Right hindlimb (tissue), 1 donor: Measurements from ENCODE around the gene NDUFAF8.

Experiments used
- DNase-seq: peaks from one replicate; pipeline ENCODE4 v3.0.0-alpha.2; 2018

NDUFAF8 gene

DNA sequence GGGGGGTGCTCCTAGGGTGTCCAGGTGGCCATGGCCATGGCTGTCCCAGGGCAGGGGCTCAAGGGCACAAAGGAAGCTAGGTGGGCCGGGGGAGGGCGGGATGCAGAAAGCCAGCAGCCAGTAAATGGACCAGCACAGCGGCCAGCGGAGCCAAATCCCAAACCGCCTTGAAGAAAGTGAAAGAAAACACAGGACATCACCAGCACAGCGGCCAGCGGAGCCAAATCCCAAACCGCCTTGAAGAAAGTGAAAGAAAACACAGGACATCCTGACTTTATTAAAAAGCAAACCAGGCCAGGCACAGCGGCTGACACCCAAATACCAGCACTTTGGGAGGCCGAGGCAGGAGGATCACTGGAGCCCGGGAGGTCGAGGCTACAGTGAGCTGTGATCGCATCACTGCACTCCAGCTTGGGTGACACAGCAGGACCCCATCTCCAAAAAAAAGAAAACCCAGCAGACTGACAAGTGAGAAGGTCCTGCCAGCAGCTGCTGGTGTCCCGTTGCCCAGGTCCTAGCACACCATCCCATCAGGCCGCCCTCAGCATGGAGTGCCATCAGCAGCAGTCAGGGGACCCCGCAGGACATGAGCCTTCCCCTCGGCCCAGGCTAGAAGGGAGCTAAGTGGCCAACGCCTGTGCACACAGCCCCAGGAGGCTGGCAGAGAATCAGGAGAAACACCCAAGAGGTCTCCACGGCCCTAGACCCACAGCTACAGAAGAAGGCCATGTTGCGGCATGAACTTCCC lies 39.0 kb downstream of the NDUFAF8 start:
- no peak for DNase-seq

DNA sequence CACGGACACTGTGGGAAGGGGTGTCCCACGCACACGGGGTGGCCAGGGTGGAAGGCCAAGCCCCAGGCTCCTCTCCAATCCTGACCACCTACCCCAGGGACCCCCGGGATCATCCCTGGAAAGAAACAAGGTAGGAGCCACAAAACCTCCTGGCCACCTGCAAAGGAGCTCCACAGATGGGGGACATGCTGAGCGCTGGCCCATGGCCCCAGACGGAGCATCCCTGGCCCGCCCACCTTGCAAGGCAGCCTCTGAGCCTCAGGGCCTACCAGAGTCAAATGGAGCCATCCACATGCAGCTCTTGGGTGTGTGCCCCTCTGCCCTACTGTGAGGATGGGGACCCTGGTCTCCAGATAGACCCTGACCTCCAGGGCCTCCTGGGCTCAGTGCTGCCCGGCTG lies 39.7 kb downstream of the NDUFAF8 start:
- no peak for DNase-seq

DNA sequence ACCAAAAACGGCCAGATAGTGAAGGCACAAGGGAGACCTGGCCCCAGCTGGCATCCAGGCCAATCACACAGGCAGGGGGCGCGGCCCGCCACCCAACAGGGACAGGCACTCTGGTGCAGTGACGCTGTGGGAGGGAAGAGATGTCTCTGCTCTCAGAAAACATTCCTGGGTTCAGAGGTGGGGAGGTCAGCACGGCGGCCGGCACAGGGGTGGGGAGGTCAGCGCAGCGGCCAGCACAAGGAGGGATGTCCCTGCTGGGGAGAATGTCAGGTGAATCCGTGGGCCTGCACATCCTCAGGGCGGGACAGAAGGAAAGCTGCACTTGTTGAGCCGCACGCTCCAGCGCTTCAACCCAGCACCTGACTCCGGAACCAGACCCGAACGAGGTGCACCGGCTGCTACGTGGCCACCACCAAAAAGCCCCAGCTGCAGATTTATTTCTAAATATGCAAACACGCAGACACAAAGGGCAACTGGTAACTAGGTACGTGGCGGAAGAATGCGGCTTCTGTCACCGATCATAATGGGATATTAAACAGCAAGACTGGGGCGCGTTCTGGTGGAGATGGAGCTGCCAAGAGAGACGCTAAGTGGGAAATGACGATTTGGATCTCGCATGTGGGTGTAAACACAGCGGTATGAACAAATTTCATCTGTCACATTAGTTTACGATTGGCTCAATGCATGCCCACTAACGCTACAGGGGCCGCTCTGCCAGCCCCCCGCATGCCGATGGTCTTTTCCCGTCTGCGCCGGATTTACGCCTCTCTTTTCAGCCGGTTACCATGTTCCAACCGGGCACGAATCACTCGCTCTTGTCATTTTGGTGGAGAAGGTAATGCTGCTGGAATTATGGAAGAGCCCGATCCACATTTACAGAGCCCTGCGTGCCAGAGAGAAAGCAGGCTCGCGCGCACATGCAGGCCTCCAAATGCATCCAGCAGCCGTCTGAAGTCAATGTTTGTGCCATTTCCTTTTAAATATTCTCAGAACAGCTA lies 40.5 kb downstream of the NDUFAF8 start:
- no peak for DNase-seq

DNA sequence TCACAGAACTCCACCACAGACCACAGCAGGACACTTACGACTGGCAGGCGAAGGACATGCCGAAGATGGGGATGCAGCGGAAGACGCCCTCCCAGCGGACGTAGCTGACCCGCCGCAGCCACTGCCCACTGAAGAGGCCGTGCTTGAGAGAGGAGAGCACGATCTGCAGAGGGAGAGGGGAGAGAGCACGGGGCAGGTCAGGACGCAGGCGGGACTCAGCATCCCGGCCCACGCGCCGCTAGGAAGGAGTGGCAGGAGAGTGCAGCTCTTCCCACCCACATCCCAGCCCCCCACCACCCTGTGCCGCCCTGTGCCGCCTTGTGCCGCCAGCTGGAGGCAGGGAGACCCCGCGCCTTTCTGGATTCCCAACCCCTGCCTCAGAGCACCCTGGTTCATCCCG lies 41.5 kb downstream of the NDUFAF8 start:
- no peak for DNase-seq

DNA sequence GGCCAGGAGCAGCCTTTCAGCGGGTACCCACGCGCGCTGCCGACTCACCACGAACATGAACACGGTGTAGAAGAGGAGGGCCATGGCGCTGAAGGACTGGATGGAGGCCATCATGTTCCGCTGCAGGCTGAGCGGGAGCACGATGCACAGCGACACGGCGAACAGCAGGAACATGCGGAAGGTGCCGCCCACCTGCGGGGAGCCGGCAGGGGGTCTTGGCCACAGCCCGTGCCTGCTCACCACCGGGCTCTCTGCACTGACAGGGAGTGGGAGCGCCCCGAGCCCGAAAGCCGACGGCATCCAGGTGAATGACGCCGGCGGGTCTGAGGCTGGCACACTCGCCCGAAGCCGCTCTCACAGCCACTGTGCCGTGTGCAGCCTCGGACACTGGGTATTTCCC lies 43.0 kb downstream of the NDUFAF8 start:
- no peak for DNase-seq

DNA sequence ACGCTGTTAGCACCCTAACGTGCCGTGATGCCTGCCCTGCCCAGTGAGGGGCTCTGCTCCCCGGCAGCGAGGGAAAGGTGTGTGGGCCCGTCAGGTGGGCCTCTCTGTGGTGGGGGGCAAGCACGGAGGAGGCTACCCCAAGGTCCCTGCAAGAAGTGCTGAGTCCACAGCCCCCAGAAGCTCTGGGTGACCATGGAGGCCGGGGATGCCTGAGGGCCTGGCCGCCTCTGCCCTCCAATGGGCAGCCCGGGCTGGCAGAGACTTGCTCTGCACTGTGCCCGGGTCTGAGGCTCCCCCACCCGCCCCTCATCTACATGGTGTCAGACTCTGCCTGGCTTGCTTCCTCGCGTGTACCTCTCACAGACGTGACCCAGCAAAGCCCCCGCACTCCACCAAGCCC lies 43.8 kb downstream of the NDUFAF8 start:
- no peak for DNase-seq

DNA sequence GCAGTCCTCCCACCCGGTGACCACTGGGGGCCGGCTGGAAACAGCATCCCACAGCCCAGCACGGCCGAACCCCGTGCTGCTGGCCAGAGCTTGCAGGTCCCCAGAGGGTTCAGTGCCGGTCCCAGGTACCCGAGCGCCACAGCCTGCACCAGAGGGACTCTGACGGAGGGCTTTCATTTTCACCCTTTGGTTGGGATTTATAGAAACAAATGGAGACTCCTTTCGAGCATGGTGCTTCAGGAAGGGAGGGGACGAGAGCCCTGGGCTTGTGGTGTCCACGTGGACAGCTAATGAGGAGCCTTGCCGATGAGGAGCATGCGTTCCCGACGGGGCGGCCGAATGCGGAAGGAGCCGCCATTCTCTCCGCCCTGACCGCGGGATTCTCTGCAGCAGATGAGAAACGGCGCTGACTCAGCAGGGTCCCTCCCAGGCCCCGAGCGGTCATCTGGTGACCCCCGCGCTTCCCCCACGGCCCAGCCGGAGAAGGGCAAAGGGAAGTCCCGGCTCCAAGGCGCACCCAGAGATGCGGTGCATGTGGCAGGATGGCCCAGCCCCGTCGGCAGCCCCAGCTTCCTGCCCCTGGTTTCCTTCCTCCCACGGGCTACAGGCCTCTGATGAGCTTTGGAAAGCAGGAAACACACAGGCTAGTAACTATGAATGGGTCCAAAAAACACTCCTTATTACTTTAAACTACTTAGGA lies 46.2 kb downstream of the NDUFAF8 start:
- DNase-seq: peak; percentile 85

DNA sequence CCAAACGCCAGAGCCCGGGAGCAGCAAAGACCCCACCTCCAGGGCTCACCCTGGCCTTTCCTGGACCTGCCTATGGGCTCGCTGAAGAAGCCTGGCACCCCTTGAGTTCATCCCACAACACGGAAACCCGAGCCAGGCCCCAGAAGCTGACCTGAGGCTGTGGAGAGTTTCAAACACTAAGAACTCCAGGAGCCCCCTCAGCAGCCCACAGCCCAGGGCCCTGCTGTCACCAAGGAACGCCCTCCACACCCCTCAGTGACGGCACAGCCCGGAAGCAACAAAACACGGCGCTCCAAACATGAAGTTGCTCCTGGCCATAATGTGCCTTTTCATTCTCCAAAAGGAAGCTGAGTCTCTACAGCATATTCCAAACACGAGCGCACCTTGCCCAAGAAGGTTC lies 46.8 kb downstream of the NDUFAF8 start:
- no peak for DNase-seq

DNA sequence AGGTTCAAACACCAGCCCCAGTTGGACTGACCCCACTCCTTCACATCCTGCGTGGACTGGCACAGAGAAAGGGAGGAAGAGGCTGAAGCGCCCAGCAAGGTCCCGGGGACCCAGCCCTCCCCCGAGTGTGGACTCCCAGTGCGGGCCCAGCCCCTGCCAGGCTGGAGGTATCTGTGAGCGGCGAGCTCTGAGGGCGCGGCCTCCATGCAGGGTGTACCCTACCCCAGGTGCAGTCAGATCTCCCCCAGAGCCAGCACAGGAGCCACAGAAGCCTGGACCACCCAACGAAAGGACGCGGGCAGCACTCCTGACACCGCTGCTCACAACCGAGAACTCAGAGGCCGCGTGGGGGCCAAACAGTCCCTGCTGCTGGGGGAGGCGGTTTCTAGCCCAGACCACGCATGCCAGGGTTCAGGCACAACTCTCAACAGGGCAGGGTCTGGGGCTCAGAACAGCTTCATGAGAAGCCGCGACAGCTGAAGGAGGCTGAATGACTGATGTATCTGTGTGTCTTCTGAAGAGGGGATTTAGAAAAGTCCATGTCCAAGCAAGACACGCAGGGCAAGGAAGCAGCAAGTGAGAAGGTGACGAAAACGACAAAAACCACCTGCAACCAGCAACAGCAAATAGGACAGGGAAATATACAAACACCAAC lies 47.5 kb downstream of the NDUFAF8 start:
- no peak for DNase-seq

DNA sequence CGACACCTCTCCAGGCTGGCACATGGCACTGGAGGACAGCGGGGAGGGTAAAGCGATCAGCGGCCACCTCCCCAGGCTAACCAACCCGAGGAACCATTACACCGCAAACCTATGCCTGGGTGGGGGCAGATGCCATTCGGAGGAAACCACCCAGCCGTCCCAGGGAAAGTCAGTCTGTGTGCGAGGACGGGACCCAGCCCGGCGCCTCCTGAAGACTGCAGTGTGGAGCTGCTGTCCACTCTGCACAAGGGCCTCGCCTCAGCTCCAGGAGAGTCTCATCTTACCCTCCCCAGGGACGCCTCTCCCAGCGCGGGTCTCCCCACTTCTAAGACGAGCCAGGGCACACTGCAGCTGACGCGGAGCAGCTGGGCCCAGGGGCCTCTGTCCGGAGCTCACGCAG lies 48.0 kb downstream of the NDUFAF8 start:
- no peak for DNase-seq

DNA sequence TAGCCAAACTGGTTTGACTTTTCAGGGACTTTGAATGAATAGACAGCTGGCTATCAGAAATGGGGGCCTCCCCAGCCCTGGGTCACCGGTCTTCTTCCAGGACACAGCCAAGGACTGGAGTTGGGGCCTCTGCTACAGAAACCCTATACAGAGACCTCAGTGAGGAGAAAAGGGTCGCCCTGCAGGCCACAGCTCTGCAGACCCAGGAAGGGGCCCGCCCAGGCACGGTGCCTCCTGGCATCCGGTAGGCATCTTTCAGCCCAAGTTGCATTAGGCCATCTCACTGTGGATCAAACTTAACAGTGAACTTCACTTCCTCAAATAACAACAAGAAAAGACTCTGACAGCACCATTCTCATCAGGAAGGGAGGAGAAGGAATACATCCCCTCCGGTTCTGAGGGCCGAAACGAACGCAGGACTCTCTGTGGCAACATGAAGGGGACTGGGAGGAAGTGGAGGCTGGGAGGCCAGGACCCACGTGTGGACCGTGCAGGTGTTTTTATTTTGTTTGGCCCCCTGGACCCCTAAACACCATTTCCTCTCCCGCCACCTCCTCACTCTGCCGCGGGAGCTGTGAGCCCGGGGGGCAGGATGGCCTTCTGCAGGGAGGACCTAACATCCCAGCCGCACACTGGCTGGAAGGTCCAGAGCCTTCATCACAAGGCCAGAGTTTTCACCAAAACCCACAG lies 48.8 kb downstream of the NDUFAF8 start:
- DNase-seq: no peak

DNA sequence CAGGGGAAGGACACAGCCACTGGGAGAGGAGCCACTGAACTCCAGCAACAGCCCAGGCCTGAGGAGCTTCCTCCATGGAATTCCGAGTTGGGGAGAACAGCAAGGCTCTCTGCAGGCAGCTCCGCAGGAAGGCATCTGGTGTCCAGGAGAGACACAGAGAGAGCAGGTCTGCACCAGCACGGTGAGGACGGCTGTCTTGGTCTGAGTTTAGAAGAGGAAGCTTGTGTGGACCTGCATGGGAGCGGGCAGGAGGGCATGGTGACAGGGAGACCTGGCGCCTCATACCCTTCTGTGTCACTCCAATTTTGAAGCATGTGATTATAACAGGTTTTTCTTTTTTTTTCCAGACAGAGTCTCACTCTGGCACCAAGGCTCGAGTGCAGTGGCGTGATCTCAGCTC lies 49.6 kb downstream of the NDUFAF8 start:
- DNase-seq: no peak

DNA sequence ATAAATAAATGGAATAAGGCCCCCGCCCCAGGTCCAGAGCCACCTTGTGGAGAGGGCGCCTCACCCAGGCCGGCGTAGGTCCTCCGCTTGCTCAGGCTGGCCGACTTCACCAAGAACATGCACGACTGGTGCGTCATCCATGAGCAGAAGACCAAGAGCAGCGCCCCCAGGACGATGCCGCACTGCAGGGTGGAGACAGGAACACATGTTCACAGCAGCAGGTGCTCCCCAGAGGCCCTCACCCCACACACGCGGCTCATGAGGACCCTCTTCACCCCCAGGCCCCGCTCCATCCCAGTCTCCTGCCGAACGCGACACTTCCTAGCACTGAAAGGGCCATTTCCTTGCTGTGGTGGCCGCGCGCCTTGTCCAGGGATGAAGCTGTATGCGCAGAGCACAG lies 50.5 kb downstream of the NDUFAF8 start:
- no peak for DNase-seq

DNA sequence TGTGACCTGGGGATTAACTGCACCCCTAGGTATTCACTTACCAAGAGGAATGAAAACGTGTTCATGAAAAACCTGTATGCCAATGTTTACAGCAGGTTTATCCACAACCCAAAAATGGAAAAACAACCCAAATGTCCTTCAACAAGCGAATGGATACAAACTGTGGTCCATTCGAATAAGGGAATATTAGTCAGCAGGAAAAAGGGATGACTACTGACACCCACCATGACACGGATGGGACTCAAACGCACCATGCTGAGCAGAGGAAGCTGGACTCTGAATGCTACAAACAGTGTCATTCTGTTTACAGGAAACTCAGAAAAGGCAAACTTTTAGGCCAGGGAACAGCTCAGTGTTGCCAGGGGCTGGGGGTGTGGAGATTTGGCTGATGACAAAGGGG lies 51.1 kb downstream of the NDUFAF8 start:
- DNase-seq: no peak
